ENCODE measurements around the gene CEP112. TPM values are rescaled to one million over a fixed set of nuclear protein-coding genes. Genes with fewer than 3 reads are reported as not detected.

The CEP112 gene
- total and polyA plus RNA-seq, 2 of the 4 experiments (the other 2 are of a cell fraction) = 2.5 to 5.6 TPM

- H3K18ac ChIP-seq (ENCODE audit: low read depth, low read length) = no peak overlapping the region
- no peak overlapping the region for H4K91ac ChIP-seq (ENCODE audit: insufficient read depth, low read depth, low read length)
- H3K9me1 ChIP-seq (ENCODE audit: insufficient read depth, low read length) = no peaks in the 10 kb centered on the region
- H3K9me3 ChIP-seq (ENCODE audit: control insufficient read depth, insufficient read depth, low read length) = no peaks in the 10 kb centered on the region
- TF ChIP-seq BHLHE40 (IDR thresholded peaks at IDR 0.05; ENCODE audit: low read depth, low read length) (no peak), MXI1 (IDR thresholded peaks at IDR 0.05; ENCODE audit: borderline replicate concordance, low read depth, low read length) (no peak), RCOR1 (IDR thresholded peaks at IDR 0.05; ENCODE audit: insufficient replicate concordance, low read length) (no peak), CTCF (conservative IDR thresholded peaks at IDR 0.05; ENCODE audit: low read depth, low read length) (no peak), POLR2A (IDR thresholded peaks at IDR 0.05; ENCODE audit: low read depth, low read length) (no peak), NFE2L2 (IDR thresholded peaks at IDR 0.05; ENCODE audit: low read depth, low read length) (no peak), MAZ (IDR thresholded peaks at IDR 0.05; ENCODE audit: borderline replicate concordance, low read depth, low read length) (no peak), CEBPB (IDR thresholded peaks at IDR 0.05; ENCODE audit: low read depth, low read length) (no peak), FOS (IDR thresholded peaks at IDR 0.05; ENCODE audit: low read depth, low read length) (no peak), RAD21 (IDR thresholded peaks at IDR 0.05; ENCODE audit: low read length) (no peak), SMC3 (IDR thresholded peaks at IDR 0.05; ENCODE audit: low read depth, low read length) (no peak), USF2 (IDR thresholded peaks at IDR 0.05; ENCODE audit: low read depth, low read length) (no peak), MAFK (IDR thresholded peaks at IDR 0.05; ENCODE audit: low read depth, low read length) (no peak), RFX5 (IDR thresholded peaks at IDR 0.05; ENCODE audit: low read depth, low read length) (no peak), CHD1 (IDR thresholded peaks at IDR 0.05; ENCODE audit: low read depth, low read length) (no peak), ELK1 (IDR thresholded peaks at IDR 0.05; ENCODE audit: borderline replicate concordance, low read depth, low read length) (no peak)
- H3K23ac ChIP-seq (ENCODE audit: low read depth, low read length) = no peak overlapping the region
- no peak overlapping the region for H2BK20ac ChIP-seq (ENCODE audit: low read depth, low read length)
- no peak overlapping the region for H3K4me3 ChIP-seq (ENCODE audit: insufficient read depth, low read depth, low read length)
- H2AK5ac ChIP-seq (ENCODE audit: low read depth, low read length) = no peak overlapping the region
- H3K4me2 ChIP-seq (ENCODE audit: low read depth, low read length) = no peak overlapping the region; the same call in 1 of the 2 replicates
- WGBS, 2 experiments (ENCODE audit: extremely low coverage in 2 of 2, insufficient read length in 1 of 2) = no CpG with 5 or more reads among the region's 3 CpGs
- no peak overlapping the region for H2AK9ac ChIP-seq (replicated peaks; ENCODE audit: low read depth, low read length, poor library complexity)
- H2BK120ac ChIP-seq (ENCODE audit: low read depth, low read length) = no peak overlapping the region
- dilution Hi-C loops (cut with HindIII; ENCODE audit: low sequenced_read_pairs, unreplicated experiment) = no loop called here
- H3K4me1 ChIP-seq (ENCODE audit: control insufficient read depth, insufficient read depth, low read length) = no peaks in the 10 kb centered on the region
- H3K14ac ChIP-seq (replicated peaks; ENCODE audit: low read depth, low read length) = no peak overlapping the region
- H3K4ac ChIP-seq (ENCODE audit: low read depth, low read length) = no peak overlapping the region
- ChIA-PET POLR2A (ENCODE audit: unreplicated experiment) (interaction anchor here (0.6 kb wide), 1 partner anchor 52 kb away, joined by 10 read pairs; no protein-coding TSS in a partner anchor), CTCF (interaction anchor here (0.6 kb wide), 1 partner anchor 329 kb away, joined by 3 read pairs; no protein-coding TSS in a partner anchor)
- intact Hi-C loops (cut with micrococcal nuclease) = no loop called here
- H4K8ac ChIP-seq (ENCODE audit: low read depth in 2 of 2, low read length in 2 of 2) = no peak overlapping the region
- H3K79me1 ChIP-seq (ENCODE audit: low read depth in 1 of 2, low read length in 2 of 2) = no peaks in the 10 kb centered on the region
- H2BK15ac ChIP-seq (ENCODE audit: low read depth, low read length) = no peak overlapping the region
- no peak overlapping the region for H3K27ac ChIP-seq (ENCODE audit: insufficient read depth, low read length)
- H2AFZ ChIP-seq (replicated peaks; ENCODE audit: low read length, poor library complexity) = no peak overlapping the region
- no peak overlapping the region for H2BK5ac ChIP-seq (ENCODE audit: low read depth, low read length, poor library complexity, severe bottlenecking)
- H4K20me1 ChIP-seq (ENCODE audit: insufficient read depth, low read length) = no peaks in the 10 kb centered on the region
- no peak for DNase-seq
- H3K56ac ChIP-seq (ENCODE audit: extremely low read depth, insufficient read depth, low read length) = no peak overlapping the region
- no peak overlapping the region for H3K9ac ChIP-seq (ENCODE audit: low read depth, low read length)
- no peak overlapping the region for H4K5ac ChIP-seq (ENCODE audit: low read depth, low read length)
- BruUV-seq (replicated peaks) = no TSS peak
- H3K36me3 ChIP-seq (ENCODE audit: control insufficient read depth, insufficient read depth, low read length) = no peaks in the 10 kb centered on the region
- no peaks in the 10 kb centered on the region for H3K27me3 ChIP-seq (ENCODE audit: control insufficient read depth, insufficient read depth, low read length)
- in situ Hi-C loops (cut with MboI; ENCODE audit: low sequenced_read_pairs) = no loop called here
- no peak for ATAC-seq (ENCODE audit: low read depth)
Observed at GRCh38 chr17:65730711-65731169, 461.2 kb downstream of the CEP112 start.

Data from IMR-90 (cell line).